Myocyte (in vitro differentiated cells): Measurements from ENCODE around the gene HOXA4. TPM values are rescaled to one million over a fixed set of nuclear protein-coding genes. Genes with fewer than 3 reads are reported as not detected.
A peak's percentile ranks its signal among the peaks of the same experiment; 100 is the strongest.

Source experiments
- DNase-seq: peaks from one replicate; pipeline ENCODE4 v3.0.0-alpha.2; 2012; ENCODE audit warnings: low read depth
- total RNA-seq: library from RNA; depleted of rRNA; stranded (reverse); fragments of >200 nt; gene quantifications from 2 replicates; pipeline ENCODE4 v1.2.3, GENCODE V29; 2014

Gene HOXA4
- total RNA-seq, 1 donor from 2014 or later: 5.0 TPM

DNA sequence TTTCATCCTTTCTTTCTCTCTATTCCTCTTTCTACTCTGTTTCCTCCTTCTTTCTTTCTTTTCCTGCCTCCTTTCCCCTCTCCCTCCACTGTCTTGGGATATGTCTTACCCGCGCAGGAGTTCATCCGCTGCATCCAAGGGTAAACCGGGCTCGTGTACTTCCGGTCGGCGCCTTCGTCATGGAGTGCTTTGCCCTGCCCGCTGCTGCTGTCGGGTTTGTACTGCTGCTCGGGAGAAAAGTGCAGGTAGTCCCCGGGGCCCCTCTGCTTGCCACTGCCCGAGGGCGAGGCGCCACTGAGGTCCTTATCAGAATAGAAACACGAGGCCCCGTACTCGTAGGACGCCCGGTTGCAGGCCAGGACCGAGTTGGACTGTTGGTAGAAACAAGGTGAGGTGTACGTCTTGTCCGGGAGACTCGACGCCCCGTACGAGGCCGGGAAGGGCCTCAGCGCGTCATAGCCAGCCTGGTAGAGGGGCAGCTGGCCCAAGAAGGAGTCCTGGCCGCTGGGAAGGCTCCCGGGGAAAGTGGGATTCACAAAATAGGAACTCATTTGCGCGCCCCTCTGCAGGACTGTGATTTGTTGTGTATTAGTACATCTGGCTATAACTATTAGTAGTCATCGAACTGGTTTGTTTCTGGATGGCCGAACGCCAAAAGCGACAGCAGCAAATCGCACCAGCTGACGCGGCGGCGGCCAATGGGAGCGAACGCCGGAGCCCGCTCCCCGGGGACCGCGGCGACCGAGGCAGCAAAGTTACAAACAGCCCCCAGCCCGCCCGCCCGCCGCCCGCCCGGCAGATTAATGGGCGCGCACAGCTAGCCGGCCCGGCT lies 16.9 kb upstream of the HOXA4 start, which contains the start of gene HOXA6:
Gene HOXA6, minus strand, starts transcription at position 576 of the 832 bp plus-strand sequence. Its CDS starts 25 bp downstream, at position 551.
- DNase-seq: no peak

DNA sequence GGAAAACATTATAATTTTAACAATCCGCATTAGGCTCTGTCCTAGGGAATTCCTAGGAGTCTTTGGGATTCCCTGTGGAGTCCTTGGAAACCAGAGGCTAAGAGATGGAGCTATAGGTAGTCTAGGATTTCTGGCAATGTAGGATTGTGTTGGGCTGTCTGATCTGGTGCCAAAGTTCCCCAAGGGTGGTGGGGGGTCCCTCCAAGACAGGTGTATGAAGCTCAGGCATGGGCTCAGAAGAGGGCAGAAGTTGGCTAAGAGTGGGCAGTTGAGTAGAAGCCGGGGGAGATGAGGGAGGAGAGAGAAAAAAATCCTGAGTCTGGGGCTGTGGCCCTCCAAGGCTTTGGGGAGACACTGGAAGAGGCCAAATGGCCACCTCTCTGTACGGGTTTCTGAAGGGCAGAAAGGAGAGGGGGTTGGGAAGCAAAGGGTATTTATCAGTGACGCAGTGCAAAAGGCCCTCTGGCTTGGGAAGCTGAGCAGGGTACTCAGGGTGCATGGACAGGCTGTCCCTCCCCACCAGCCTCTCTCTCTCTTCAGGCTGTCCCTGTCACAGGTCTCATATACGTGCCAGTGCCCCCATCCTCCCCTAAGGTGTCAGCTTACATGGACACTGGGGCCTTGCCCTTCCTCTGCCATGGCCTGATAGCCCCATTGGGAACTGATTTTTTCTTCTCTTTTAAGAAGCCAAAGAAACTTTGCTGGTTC lies 16.1 kb upstream of the HOXA4 start:
- no peak for DNase-seq

DNA sequence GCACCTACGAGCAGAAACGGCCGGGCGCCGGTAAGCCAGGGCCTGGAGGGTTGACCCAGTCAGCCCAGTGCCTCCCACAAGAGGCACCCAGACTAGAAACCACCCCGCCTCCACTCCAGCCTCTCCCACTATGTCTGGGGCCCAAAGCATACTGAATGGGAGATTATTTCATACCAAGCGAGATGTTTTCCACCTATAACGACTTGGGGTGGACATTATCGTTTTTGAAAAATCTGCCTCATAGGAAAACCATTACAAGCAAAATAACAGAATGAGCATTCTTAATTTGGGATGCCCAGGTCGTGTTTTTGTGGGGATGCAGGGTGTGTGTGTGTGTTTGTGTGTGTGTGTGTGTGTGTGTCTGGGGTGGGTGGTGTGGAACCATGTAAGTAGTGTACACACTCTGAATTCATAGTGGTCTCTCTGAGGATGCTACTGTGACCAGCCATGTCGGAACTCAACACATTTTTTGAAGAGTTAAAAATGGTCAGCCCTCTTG lies 15.4 kb upstream of the HOXA4 start:
- no peak for DNase-seq

DNA sequence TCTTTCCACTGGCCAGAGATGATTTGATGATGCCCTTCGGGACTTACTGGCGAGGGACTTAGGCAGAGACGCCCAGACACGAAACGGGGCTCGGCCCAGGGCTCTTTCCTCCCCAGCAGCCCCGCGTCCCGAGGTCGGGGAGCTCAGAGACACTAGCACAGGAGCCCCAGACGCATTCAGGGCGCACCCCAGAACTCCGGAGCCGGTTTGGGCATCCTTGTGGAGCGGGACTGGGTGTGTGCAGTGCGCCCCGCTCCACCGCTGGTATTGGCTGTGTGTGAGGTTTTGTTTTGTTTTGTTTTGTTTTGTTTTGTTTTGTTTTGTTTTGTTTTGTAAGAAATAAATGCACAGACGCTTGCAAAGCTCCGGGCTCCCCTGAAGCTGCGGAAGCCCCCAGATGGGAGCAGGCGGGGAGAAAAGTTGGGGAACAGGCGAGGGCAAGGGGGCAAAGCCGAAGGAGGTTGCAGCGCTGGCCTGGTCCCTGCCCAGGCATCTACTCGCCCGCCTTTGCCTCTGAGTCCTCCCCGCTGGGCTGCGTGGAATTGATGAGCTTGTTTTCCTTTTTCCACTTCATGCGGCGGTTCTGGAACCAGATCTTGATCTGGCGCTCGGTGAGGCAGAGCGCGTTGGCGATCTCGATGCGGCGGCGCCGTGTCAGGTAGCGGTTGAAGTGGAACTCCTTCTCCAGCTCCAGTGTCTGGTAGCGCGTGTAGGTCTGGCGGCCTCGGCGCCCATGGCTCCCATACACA lies 14.8 kb upstream of the HOXA4 start:
- no peak for DNase-seq

DNA sequence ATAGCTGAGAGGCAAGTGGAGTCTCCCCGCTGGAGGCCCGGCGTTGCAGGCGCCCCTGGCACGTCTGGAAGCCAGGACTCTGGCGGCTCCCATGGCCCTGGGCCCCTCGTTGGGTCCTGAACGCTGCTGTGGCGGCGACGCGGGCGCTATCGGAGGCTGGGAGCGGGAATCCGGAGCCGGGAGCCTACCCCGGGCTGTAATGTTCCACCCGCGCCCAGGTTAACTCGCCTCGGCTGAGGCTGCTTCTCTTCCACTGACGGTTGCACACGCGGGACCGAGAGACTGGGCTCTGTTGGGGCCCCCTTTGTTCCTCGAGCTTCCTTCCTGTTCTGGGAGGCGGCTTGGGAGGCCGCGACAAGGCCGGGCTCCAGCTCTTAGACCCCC lies 14.2 kb upstream of the HOXA4 start:
- DNase-seq: no peak

DNA sequence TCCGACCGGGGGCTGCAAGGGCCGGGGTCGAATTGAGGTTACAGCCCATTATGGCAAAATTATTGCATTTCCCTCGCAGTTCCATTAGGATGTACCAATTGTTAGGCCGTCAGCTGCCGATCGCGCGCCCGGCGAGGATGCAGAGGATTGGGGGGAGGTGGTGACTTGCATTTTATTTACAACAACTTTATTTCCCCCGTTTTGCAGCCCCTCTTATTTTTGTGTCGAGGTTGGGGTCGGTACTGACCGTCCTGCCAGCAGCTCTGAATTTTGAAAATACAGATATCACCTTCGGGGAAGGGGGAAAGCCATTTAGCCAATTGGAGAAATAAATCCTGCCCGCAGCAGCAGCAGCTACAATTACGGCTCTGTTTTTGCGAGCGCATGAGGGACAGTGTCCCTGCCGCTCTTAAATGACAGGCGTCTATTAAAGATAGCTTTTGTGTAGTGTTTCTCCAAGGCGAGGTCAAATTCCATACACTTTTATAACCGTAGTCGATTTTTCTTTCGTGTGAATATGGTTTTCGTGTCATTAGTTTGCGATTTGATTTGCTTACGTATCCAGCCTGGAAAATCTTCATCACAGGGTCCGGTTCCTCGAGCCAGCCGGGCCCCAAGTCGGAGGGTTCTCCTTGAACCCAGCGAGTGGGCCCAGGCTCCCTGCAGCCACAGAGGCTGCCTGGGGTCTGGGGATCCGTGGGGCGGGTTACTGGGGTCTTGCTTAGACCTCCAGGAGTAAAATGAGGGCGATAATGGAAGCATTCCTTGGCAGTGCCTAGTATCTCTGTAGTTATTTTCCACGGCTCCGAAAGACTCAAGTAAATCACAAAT lies 13.6 kb upstream of the HOXA4 start:
- DNase-seq: no peak

DNA sequence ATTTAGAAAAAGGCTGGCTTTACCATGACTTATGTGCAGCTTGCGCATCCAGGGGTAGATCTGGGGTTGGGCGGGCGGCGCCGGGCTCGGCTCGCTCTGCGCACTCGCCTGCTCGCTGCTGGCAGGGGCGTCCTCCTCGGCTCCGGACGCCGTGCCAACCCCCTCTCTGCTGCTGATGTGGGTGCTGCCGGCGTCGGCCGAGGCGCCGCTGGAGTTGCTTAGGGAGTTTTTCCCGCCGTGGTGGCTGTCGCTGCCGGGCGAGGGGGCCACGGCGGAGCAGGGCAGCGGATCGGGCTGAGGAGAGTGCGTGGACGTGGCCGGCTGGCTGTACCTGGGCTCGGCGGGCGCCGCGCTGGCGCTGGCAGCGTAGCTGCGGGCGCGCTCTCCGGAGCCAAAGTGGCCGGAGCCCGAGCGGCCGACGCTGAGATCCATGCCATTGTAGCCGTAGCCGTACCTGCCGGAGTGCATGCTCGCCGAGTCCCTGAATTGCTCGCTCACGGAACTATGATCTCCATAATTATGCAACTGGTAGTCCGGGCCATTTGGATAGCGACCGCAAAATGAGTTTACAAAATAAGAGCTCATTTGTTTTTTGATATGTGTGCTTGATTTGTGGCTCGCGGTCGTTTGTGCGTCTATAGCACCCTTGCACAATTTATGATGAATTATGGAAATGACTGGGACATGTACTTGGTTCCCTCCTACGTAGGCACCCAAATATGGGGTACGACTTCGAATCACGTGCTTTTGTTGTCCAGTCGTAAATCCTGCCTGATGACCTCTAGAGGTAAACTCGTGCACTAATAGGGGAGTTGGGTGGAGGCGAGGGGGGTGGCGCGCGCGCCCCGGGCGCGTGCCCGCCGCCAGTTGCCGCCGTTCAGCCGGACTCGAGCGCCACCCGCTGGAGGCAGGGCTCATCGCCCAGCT lies 12.7 kb upstream of the HOXA4 start, which contains the start of gene HOXA5:
Gene HOXA5, minus strand, starts transcription at position 659 of the 927 bp plus-strand sequence. Its CDS starts 74 bp downstream, at position 585.
- DNase-seq: peak; percentile 98

DNA sequence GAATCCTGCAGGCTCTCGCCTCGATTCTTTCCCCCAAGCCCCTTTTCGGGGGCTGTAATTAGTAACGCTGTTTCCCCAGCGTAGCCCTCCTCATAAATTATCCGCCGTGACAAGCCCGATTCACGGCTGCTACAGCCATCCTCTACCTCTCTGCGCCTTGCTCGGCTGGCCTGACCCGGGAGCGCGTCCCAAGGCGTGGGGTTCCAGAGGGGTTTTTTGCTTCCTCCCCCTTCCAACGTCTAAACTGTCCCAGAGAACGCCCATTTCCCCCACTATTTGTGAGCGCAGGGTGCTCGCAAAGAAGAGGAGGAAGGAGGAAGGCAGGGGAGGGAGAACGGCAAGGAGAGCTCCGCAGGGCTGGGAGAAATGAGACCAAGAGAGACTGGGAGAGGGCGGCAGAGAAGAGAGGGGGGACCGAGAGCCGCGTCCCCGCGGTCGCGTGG lies 12.0 kb upstream of the HOXA4 start:
- DNase-seq: no peak

DNA sequence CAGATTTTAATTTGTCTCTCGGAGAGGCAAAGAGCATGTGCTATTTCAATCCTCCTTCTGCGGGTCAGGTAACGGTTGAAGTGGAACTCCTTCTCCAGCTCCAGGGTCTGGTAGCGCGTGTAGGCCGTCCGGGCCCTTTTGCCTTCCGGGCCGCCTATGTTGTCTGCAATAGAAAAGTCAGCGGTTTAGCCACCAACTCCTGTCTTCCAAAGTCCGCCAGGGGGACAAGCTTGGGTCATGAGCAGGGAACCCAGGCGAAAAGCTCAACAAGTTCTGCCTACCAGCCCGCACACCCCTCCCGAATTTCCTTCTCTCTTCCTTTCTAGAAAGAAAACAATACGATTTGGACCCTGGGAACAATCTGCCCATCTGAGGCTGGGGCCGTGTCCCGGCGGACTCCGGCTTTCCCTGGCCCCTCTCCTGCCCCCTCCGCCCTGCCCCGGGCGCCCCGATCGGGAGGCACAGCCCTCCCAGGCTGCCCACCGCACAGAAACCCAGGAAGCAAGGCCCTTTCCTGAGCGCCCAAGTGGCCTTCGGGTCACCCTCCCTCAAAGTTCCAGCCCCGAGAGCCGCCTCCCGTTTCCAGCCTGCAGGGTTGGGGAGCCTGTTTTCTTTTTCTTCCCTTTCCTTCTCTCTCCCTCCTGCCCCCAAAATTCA lies 11.5 kb upstream of the HOXA4 start:
- DNase-seq: peak; percentile 83

DNA sequence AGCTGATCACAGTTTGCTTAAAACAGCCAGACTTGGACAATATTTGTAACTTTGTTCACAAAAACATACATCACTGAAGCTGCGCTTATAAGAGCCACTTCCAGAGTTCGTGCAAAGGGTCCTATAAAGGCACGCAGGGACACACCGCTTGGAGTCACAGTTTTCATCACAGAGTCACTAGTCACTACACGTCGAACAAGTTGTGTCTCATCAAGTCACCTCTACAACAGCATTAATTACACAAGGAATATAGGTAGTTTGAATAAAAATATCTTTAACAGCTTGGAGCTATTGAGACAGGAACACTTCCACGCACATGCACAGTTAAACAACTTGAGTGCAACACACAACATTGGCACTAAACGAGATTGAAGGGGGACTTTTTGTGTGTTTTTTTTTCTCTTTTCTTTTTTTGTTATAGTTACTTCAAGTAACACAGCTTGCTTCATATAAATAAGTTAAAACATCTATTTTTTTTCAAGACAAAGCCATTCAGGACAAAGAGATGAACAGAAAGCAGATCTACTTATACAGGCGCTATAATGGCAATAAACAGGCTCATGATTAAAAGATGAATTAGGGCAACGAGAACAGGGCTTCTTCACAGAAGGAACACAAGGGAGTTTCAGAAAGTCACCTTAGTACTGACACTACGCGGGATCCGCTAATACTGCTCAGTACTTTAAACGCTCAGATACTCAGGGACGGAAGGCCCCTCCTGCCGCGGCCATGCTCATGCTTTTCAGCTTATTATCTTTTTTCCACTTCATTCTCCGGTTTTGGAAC lies 10.8 kb upstream of the HOXA4 start:
- no peak for DNase-seq

DNA sequence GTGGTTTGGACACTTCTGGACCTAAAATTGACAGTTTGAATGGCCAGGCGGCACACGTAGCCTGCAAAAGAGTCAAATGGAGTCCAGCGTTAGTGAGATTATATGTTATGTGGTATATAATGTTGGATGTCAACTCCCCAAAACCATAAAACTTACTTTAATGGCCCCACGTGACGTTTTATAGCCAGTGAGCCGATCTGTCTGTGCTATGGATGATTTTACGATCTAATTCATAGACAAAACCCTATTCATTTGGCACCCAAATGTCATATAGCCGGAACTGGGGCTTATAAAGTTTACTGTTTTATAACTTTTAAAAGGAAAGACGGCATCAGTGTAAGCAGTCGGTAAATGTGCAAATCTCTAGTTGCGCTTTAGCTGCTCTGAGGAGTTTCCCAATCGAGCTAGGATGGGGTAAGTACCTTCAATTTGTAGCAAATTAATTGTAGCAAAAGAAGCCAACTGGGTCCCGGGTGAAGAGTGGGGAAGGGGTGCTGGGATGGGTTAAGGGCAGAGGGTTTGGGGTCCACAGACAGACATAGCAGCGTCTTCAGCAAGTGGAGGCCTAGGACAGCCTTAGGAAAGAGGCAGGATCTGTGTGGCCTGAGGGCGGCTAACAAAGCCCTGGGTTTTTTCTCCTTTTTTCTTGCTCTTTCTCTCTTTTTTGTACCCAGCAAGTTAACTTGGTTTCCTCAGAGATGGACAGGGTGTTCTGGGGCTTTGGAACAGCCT lies 9.7 kb upstream of the HOXA4 start:
- no peak for DNase-seq

DNA sequence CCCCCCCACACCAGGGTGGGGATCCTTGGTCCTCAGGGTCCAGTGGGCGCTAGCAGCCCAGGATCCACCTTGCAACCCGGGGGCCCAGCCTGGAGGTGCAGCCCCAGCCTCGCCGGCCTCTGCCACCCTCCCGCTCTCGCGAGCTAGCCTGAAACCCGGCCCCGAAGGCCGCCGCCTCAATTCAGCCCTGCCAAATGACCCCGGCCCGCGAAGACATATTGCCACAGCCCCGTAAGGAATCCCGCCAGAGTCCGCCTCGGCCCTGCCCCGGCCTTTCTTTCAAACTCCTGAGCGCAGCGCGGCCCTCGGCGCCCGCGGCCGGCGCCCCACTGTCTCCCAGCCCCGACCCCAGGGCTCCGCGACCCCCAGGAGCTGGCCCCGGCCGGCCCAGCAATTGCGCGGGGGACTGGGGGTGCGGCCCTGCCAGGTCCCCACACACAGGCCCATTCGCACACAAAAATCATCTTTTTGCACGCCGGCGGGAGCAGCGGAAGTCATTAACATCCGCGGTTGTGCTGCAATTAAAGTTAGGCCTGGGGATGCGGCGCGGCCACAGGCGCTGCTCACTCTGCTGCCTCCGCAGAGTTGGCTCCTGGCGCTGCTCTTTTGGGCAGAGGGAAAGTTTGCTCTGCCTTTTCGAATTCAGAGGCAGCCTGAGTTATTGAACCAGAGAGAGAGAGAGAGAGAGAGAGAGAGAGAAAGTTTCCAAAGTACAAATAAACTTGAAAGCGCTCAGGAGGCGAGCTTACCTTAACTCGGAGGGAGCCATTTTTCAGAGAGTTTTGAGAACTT lies 9.0 kb upstream of the HOXA4 start:
- no peak for DNase-seq

DNA sequence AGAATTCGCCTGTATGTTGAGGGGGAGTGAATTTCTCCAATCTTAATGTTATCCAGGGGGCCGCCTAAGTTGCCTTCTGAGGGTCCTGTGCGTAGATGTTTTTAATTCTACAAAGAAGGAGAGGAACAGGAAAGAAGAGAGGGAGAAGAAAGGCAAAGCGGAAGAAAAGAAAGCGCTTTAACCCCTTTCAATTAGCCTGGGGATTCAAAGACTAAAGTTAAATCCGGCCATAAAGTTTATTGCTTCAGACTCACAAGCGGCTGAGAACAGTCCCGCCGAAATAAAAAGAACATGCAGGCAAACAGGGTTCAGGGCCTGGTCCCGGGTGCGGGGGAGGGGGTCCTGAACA lies 8.4 kb upstream of the HOXA4 start:
- DNase-seq: no peak

DNA sequence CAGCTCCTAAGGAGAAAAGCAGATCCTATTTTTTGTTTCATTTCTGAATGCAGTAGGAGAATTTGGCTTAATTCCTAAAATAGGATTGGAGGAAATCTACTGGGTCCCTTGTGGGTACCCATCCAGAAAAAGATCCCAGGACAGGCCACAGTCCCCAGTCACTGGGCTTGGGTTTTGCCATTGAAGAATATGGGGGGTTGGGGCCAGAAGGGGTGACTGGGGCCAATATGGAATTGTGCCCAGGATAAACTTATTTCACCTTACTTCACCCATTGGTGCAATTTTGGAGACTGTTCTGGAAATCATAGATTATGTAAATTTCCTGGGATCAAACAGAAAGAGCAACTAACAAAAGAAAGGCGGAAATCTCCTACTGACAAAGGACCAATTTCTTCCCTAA lies 7.9 kb upstream of the HOXA4 start:
- no peak for DNase-seq

DNA sequence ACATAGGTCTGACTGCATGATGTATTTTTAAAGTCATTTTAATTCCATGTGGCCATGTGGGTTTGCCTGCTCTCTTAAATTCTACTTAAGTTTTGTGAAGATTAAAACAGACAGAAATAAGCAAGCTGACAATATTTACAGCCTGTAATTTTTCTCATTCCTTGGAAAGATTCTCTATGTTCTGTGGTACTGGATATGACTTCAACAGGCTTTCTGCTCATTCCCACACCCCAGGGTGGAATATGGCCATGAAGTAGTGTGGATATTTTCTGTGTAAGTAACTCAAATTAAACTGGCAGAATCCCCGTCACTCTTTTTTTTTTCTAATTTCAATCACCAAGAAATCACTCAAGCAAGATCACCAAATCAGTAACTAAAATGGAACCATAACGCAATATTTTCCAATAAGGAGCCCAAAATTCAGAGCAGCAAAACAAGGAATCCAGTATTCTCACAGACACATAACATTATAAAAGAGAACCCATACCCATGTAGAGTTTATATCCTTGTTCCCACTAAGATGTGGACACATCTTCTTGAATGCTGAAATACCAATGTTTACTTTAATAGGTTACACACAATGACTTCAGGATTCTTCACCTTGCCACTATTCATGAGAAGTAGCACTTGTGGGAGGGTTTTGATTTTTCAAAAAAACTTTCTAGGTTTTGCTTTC lies 7.2 kb upstream of the HOXA4 start:
- no peak for DNase-seq

DNA sequence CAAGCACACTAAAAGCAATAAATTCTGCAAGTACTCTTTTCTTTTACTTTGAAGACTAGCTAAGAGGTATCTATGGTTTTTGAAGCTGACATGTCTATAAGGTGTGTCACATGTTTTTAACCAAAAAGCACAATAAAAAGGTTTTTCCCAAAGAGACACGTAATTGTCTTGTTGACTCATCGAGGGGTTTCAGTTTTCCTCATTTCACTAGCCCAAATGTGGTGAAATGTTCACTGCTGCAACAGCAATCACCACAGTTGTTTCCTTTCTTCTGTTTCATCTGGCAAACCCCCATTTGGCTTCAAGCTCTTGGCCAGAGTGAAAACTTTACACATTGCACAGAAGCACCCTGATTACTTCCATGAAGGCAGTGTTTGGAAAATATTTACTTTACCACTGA lies 3.8 kb upstream of the HOXA4 start:
- peak; percentile 79 for DNase-seq
